Endothelial cell of umbilical vein (primary cell): ENCODE data around the gene CDC42BPB. TPM values are rescaled to one million over a fixed set of nuclear protein-coding genes. Genes with fewer than 3 reads are reported as not detected.

Experiments used
- BruUV-seq: library from RNA; stranded (reverse); fragments of 400-500 nt; replicated peaks from 2 replicates; lab custom pipeline; 2021; lab: Mats Ljungman, UMichigan
- CTCF ChIA-PET: fragments of 300-600, 350-600 bp; sonication (Branson Sonifier 250); formaldehyde crosslinking; loops from one replicate; lab custom pipeline; 2021; ENCODE audit warnings: antibody characterized with exemption, inconsistent platforms; lab: Charles Lee
- POLR2A ChIA-PET: fragments of 300-600, 350-600 bp; sonication (Branson Sonifier 250); formaldehyde crosslinking; loops from one replicate; lab custom pipeline; 2021; ENCODE audit warnings: antibody characterized with exemption, inconsistent platforms; lab: Charles Lee
- DNase-seq: peaks from one replicate; pipeline ENCODE4 v3.0.0-alpha.2; 2011; ENCODE audit warnings: low read depth, low spot score
- FAIRE-seq: peaks from 2 replicates; lab custom pipeline; 2011; peaks lifted over from hg19 to GRCh38; lab: Jason Lieb, UNC
- H2AFZ ChIP-seq: 2 replicates; pipeline ENCODE4 v1.6.0; 2012; ENCODE audit warnings: low read depth, low read length, control low read depth, inconsistent platforms
- H3K27ac ChIP-seq: 2 replicates; pipeline ENCODE4 v1.5.1; 2011; ENCODE audit warnings: low read depth, mild to moderate bottlenecking, control low read depth, low read length, moderate library complexity; ENCODE audit not compliant: insufficient read depth
- H3K27me3 ChIP-seq, 2 experiments: 2 replicates each; pipeline versions ENCODE4 v1.6.0 to v1.6.1; 2011; ENCODE audit warnings: low read length in 2 of 2, mixed read lengths in 1 of 2; ENCODE audit not compliant: control insufficient read depth in 2 of 2, insufficient read depth in 2 of 2
- H3K36me3 ChIP-seq, 2 experiments: 2 replicates in 1 of 2; 3 replicates in 1 of 2; pipeline ENCODE4 v1.5.1; 2011; ENCODE audit warnings: low read length in 2 of 2, mild to moderate bottlenecking in 1 of 2, moderate library complexity in 1 of 2; ENCODE audit not compliant: control insufficient read depth in 2 of 2, insufficient read depth in 2 of 2; ENCODE audit errors: extremely low read depth in 1 of 2
- H3K4me1 ChIP-seq: 3 replicates; pipeline ENCODE4 v1.5.1; 2011; ENCODE audit warnings: mild to moderate bottlenecking, low read length; ENCODE audit not compliant: control insufficient read depth, insufficient read depth; ENCODE audit errors: extremely low read depth
- H3K4me2 ChIP-seq: 2 replicates; pipeline ENCODE4 v1.6.1; 2011; ENCODE audit warnings: low read length, control low read depth, mixed read lengths; ENCODE audit not compliant: insufficient read depth
- H3K4me3 ChIP-seq, 3 experiments: fragments of 200-600 bp in 1 of 3; sonication (generic), shearing (Covaris generic) in 1 of 3; replicated peaks in 1 of 3; 2 replicates each; pipeline ENCODE4 v1.5.1; 2011 to 2016; ENCODE audit warnings: control low read depth in 3 of 3, low read length in 3 of 3, mild to moderate bottlenecking in 2 of 3, inconsistent platforms in 1 of 3, low read depth in 1 of 3, moderate library complexity in 1 of 3; ENCODE audit not compliant: insufficient read depth in 1 of 3
- H3K79me2 ChIP-seq: 2 replicates; pipeline ENCODE4 v1.6.0; 2012; ENCODE audit warnings: low read length, inconsistent platforms; ENCODE audit not compliant: control insufficient read depth, insufficient read depth
- H3K9ac ChIP-seq: replicated peaks from 2 replicates; pipeline ENCODE3; 2011; ENCODE audit warnings: low read length, control low read depth; ENCODE audit not compliant: insufficient read depth; ENCODE audit errors: extremely low read depth
- H3K9me1 ChIP-seq: replicated peaks from 3 replicates; pipeline ENCODE4 v1.6.0; 2011; ENCODE audit warnings: mild to moderate bottlenecking, low read length; ENCODE audit not compliant: control insufficient read depth, insufficient read depth; ENCODE audit errors: extremely low read depth
- H3K9me3 ChIP-seq: replicated peaks from 2 replicates; pipeline ENCODE4 v1.5.1; 2012; ENCODE audit warnings: low read length, inconsistent platforms; ENCODE audit not compliant: control insufficient read depth, insufficient read depth
- H4K20me1 ChIP-seq: replicated peaks from 2 replicates; pipeline ENCODE3; 2011; ENCODE audit warnings: mild to moderate bottlenecking, low read length; ENCODE audit not compliant: control insufficient read depth, insufficient read depth; ENCODE audit errors: extremely low read depth
- EZH2 ChIP-seq: IDR thresholded peaks from 2 replicates; pipeline ENCODE4 v1.6.1; 2012; ENCODE audit warnings: borderline replicate concordance, low read depth, mild to moderate bottlenecking, moderate library complexity, low read length, inconsistent platforms; ENCODE audit not compliant: severe bottlenecking
- FOS ChIP-seq: IDR thresholded peaks from 2 replicates; pipeline ENCODE4 v1.6.1; 2011; ENCODE audit warnings: mild to moderate bottlenecking, low read length, moderate library complexity, borderline replicate concordance; ENCODE audit not compliant: insufficient read depth
- GATA2 ChIP-seq: IDR thresholded peaks from 2 replicates; pipeline ENCODE4 v1.7.0; 2011; ENCODE audit warnings: low read depth, mild to moderate bottlenecking, moderate library complexity, mixed read lengths, low read length; ENCODE audit not compliant: insufficient read length, insufficient read depth
- JUN ChIP-seq: IDR thresholded peaks from 2 replicates; pipeline ENCODE4 v1.6.1; 2011; ENCODE audit warnings: borderline replicate concordance, low read depth; ENCODE audit not compliant: insufficient read length, insufficient read depth
- MAX ChIP-seq: IDR thresholded peaks from 2 replicates; pipeline ENCODE4 v1.6.1; 2011; ENCODE audit not compliant: insufficient read depth, insufficient read length
- MYC ChIP-seq: IDR thresholded peaks from one replicate; pipeline ENCODE4 v1.6.1; 2011; ENCODE audit warnings: mild to moderate bottlenecking, low read depth, low read length
- POLR2A ChIP-seq: IDR thresholded peaks from 2 replicates; pipeline ENCODE4 v1.6.1; 2012; ENCODE audit warnings: low read depth, mild to moderate bottlenecking, control low read depth, low read length
- POLR2AphosphoS5 ChIP-seq: IDR thresholded peaks from 2 replicates; pipeline ENCODE4 v1.6.1; 2012; ENCODE audit warnings: low read depth, mild to moderate bottlenecking, control low read depth, low read length, moderate library complexity; ENCODE audit not compliant: insufficient read depth
- dilution Hi-C: fragments of 300-500 bp; cut with MboI; formaldehyde crosslinking; loops from one replicate; pipeline ENCODE4 v1.15.0; 2019; ENCODE audit warnings: low sequenced_read_pairs; ENCODE audit not compliant: extremely low pct_ligation_motif_present
- intact Hi-C: fragments of 100-400 bp; cut with micrococcal nuclease; formaldehyde crosslinking; loops from one replicate; pipeline ENCODE4 v1.10.0; 2022
- polyA plus RNA-seq, 4 experiments: library from polyadenylated mRNA; depleted of rRNA in 3 of 4; stranded (reverse) in 3 of 4; unstranded in 1 of 4; fragments of >200 nt; gene quantifications; 2 replicates each; pipeline versions ENCODE4 v1.2.1 to v1.2.3, GENCODE V29; 2011 to 2012; ENCODE audit warnings: missing spikeins in 1 of 4
- total RNA-seq: library from RNA; stranded (reverse); gene quantifications from 2 replicates; pipeline ENCODE4 v1.2.3, GENCODE V29; 2021
- TF ChIP-seq, protein P1 (sequence below), 2 donors: IDR thresholded peaks; 1 replicate in 1 of 2; 2 replicates in 1 of 2; pipeline ENCODE4 v1.5.1; 2011; ENCODE audit warnings: low read length in 2 of 2, mild to moderate bottlenecking in 2 of 2, moderate library complexity in 2 of 2, control low read depth in 1 of 2, inconsistent platforms in 1 of 2, low read depth in 1 of 2; ENCODE audit not compliant: insufficient read depth in 1 of 2; ENCODE audit errors: extremely low read depth in 1 of 2

The CDC42BPB gene
- total and polyA plus RNA-seq, 2 donors (not counting 3 experiments of a cell fraction or from before 2014, with no cell fraction given), result 82.6 to 131 TPM

GRCh38 chr14:103084021-103084919, 26.9 kb upstream of the CDC42BPB start, which contains the start of gene LBHD2:
LBHD2 (plus strand) TSS chr14:103084210; CDS start chr14:103086013, 1,803 bp downstream.
- H3K4me2 ChIP-seq, result no peak within 1 kb of the TSS
- H3K9ac ChIP-seq, result no peak within 1 kb of the TSS
- H3K36me3 ChIP-seq, result no peaks in the 10 kb centered on the region
- dilution Hi-C loops (no loop called here), intact Hi-C loops (no loop called here)
- H2AFZ ChIP-seq, result no peak within 1 kb of the TSS
- no peak within 1 kb of the TSS for H3K27ac ChIP-seq
- TF ChIP-seq EZH2, result peak; percentile 51
- no peak for TF ChIP-seq FOS
- no TSS peak for BruUV-seq
- no peaks in the 10 kb centered on the region for H3K4me1 ChIP-seq
- no peak for FAIRE-seq
- H3K9me3 ChIP-seq, result no peaks in the 10 kb centered on the region
- no peaks in the 10 kb centered on the region for H3K9me1 ChIP-seq
- no peak within 1 kb of the TSS for H3K4me3 ChIP-seq
- peaks cover 6 to 9% of the 10 kb centered on the region in 2 experiments for H3K27me3 ChIP-seq
- H4K20me1 ChIP-seq, result no peaks in the 10 kb centered on the region
- ChIA-PET POLR2A (interaction anchor here (0.6 kb wide), 1 partner anchor 650 kb away, joined by 4 read pairs; no protein-coding TSS in a partner anchor), CTCF (interaction anchor here (1.0 kb wide), 1 partner anchor 20 kb away, joined by 3 read pairs; no protein-coding TSS in a partner anchor)
- DNase-seq, result no peak
- no peaks in the 10 kb centered on the region for H3K79me2 ChIP-seq

DNA sequence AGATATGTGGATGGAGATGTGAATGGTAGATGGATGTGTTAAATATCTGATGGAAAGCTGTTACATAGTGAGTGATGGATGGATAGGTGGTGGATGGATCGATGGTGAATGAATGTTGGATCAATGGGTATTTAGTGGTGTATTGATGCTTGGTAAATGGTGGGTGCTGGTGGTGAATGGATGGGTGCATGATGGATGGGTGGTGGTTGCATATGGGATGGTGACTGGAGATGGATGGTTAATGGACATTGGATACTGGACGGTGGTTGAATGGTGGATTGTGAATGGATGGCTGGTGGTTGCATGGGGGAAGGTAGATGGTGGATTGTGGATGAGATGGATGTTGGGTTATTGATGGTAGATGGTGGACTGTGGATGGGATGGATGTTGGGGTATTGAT, 24.6 kb upstream of the CDC42BPB start:
- POLR2A ChIA-PET, result no interaction called here
- dilution Hi-C loops, result no loop called here

More for the DNA sequence above, 24.6 kb upstream of the CDC42BPB start:
- CTCF ChIA-PET, result no interaction called here
- BruUV-seq, result no TSS peak
- Histone ChIP-seq H3K4me3 (no peak overlapping the region), H3K9me3 (no peaks in the 10 kb centered on the region), H3K27me3 (peaks cover 6 to 9% of the 10 kb centered on the region in 2 experiments), H3K9me1 (no peaks in the 10 kb centered on the region), H3K4me1 (no peaks in the 10 kb centered on the region), H3K4me2 (no peak overlapping the region), H3K36me3 (no peaks in the 10 kb centered on the region), H4K20me1 (no peaks in the 10 kb centered on the region), H3K27ac (no peak overlapping the region), H2AFZ (no peak overlapping the region), H3K9ac (no peak overlapping the region), H3K79me2 (no peaks in the 10 kb centered on the region)
- DNase-seq (no peak), FAIRE-seq (no peak)
- TF ChIP-seq JUN (no peak), FOS (no peak), POLR2AphosphoS5 (no peak), MYC (no peak), GATA2 (no peak), POLR2A (no peak), EZH2 (no peak), MAX (no peak)
- TF ChIP-seq, protein P1, sequence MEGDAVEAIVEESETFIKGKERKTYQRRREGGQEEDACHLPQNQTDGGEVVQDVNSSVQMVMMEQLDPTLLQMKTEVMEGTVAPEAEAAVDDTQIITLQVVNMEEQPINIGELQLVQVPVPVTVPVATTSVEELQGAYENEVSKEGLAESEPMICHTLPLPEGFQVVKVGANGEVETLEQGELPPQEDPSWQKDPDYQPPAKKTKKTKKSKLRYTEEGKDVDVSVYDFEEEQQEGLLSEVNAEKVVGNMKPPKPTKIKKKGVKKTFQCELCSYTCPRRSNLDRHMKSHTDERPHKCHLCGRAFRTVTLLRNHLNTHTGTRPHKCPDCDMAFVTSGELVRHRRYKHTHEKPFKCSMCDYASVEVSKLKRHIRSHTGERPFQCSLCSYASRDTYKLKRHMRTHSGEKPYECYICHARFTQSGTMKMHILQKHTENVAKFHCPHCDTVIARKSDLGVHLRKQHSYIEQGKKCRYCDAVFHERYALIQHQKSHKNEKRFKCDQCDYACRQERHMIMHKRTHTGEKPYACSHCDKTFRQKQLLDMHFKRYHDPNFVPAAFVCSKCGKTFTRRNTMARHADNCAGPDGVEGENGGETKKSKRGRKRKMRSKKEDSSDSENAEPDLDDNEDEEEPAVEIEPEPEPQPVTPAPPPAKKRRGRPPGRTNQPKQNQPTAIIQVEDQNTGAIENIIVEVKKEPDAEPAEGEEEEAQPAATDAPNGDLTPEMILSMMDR (IDR thresholded peaks at IDR 0.05; ENCODE audit: extremely low read depth in 1 of 2, insufficient read depth in 1 of 2, low read depth in 1 of 2, low read length in 2 of 2), result no peak
- intact Hi-C loops, result no loop called here
